Activated CD4-positive, alpha-beta T cell treated with anti-CD3 and anti-CD28 coated beads, Interleukin-2, Interleukin-6, amounts not matched to agents 100 ng/mL and 50 ng/mL, durations not matched to agents 16 hours and 8 hours (primary cell): ENCODE results near the gene SSR2.
"Not testable (repeated sequence)": the region's sequence is repeated elsewhere in the genome, so short reads cannot be mapped to it uniquely, and the experiment has no call there.

Experiments
- DNase-seq: peaks from one replicate; pipeline ENCODE4 v3.0.0-alpha.2; 2020

SSR2 gene

DNA sequence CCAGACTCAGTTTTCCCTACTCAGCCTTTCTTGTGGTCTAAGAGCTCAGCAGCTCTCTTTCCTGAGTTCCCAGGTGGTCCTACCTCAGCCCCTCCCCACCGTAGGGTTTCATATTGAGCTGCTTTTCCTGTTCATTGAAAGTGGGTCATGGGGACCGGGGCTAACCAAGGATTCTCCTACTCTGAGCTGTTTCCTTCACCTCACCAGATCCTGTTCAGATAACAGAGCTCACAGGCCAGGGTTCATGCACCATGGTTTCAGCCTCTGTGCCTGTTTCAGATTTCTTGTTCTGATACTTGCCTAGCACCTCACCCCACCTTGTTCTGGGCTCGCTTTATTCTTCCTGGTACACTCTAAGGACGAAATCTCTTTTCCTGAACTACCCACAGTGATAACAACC, 24.3 kb upstream of the SSR2 start:
- DNase-seq: peak; percentile 54

DNA sequence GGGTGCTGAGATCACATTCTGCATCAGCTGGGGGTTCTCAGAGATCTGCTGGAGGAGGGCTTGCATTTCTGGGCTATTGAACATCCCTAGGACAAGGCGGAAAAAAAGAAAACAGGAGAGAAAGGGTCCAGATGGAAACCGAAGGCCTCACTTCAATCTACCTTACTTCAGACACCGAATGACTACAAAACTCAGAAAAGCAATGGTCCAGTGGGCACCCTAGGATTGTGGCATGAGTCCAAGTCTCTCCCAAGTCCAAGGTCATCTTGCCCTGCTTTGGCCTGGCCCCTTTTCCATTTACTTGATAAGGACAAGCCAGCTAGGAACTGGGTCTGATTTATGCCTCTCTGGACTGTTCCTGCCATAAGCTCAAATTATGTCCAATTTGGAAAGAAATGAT, 22.1 kb upstream of the SSR2 start:
- no peak for DNase-seq

DNA sequence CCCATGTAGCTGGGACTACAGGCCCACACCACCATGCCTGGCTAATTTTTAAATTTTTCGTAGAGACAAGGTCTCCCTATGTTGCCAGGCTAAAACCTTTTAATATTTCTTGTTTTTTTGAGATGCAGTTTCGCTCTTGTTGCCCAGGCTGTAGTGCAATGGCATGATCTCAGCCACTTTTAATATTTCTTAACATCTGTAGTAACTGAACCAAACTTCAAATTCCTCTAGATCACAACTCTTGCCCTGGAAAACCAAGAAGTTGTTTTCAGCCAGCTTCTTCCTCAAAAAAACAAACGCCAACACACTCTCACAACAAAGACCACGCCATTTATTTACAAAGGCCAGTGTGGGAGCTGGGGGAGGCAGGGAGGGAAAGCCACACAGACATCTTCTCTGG, 14.2 kb upstream of the SSR2 start:
- not testable (repeated sequence) for DNase-seq

DNA sequence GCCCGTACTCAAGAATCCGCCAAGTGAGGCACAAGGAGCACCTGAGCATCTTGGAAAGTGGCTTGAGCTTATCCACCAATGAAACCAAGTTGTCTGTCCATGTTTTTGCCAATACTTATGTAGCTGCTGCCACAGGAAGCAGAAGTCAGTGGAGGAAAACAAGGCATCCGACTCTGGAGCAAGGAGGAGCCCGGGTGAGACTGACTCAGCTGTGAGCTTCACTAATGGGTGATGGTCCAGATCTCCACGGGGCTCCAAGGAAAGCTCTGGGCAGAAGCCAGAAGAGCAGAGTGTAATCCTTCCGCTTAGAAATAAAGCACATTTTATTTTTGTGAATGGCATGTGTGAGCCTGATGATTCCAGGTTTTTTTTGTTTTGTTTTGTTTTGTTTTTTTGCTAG, 12.3 kb upstream of the SSR2 start:
- DNase-seq: no peak

DNA sequence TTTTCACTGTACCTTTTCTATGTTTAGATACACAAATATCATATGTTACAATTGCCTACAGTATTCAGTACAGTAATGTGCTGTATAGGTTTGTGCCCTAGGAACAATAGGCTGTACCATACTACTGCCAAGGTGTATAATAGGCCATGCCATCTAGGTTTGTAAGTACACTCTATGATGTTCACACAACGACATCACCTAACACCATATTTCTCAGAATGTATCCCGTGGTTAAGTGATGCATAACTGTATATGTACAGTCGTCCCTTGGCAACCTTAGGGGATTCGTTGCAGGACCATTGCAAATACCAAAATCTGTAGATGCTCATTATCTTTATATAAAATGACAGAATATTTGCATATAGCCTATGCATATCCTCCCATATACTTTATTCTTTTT, 5.8 kb upstream of the SSR2 start:
- peak; percentile 16 for DNase-seq

DNA sequence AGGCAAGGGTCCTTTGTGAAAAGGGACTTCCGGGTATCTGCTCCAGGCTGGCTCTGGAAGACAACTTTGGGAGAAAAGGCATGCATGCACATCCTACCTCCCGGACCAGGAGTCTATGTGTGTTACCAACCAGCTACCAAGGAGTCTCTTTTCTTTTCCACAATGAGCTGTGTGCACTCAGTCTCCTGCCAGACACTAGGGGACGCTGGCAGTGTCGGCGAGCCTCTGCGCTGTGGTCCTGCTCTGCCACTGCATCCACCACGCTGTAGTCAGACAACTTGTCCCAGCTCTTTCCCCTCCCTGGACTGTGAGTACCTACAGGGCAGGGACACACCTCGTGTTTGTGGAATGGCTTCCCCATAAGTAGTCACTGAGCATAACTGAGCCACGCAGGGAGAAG, 5.1 kb upstream of the SSR2 start:
- peak; percentile 35 for DNase-seq

DNA sequence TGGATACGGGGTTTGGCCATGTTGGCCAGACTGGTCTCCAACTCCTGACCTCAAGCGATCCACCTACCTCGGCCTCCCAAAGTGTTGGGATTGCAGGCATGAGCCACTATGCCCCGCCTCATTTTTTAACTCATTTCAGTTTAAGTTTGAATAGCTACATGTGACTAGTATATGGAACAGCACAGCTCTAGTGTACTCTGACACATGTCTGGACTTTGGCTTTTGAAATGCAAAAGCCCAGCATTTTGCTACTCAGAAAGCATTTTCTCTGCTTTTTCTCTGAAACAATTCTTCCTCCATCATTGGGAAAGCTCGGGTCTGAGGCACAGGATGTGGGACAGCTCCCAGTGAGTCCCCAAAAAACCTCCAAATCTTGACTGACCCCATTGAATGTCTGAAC, 4.0 kb upstream of the SSR2 start:
- no peak for DNase-seq

DNA sequence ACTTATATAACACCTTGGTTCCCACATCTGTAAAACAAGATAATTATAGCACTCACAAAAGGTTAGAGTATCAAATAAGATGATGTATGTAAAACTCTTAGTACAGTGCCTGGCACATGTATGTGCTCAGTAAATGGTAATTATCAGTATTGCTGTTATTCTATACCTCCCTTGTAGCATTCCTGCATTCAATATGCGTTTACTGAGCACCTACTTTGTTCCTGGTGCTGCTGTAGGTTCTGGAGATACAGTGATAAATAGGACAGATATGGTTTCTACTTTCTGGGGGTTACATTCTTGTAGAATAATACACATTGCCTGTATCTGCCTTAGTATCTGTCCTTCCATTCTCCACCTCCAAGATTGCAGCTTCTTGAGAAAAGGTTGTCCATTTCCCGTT, 1.2 kb upstream of the SSR2 start:
- no peak for DNase-seq

DNA sequence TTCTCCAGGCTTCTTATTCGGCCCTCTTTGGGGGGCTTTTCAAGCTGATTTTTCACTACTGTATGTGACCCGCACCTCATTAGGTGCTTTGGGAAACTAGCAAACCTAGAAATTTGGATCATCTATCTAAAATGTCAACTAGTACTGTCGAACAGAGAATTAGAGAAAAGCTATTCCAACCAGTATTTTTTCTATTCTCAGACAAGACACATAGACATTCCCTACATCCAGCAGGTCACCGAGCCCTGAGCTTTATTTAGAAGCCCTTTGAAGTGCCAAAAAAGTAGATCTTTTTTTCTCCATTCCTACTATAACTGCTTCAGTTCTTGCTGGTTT, 310 bp upstream of the SSR2 start:
- no peak for DNase-seq

DNA sequence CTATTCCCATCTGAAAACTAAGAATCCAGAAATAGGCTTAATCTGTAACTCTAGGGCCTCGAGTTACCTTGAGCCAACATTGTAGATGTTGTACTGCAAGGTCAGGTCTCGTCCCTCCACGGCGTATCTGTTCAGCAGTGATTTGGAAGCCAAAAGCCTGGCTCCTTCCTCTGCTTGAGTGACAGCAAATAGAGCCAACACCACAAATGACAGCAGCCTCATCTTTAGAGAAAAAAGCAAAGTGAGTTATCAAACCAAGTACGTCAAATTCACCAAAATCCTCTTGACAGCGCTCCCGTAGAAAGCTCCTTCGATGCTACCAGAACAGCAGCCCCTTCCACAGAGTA, 832 bp downstream of the SSR2 start:
- DNase-seq: no peak

DNA sequence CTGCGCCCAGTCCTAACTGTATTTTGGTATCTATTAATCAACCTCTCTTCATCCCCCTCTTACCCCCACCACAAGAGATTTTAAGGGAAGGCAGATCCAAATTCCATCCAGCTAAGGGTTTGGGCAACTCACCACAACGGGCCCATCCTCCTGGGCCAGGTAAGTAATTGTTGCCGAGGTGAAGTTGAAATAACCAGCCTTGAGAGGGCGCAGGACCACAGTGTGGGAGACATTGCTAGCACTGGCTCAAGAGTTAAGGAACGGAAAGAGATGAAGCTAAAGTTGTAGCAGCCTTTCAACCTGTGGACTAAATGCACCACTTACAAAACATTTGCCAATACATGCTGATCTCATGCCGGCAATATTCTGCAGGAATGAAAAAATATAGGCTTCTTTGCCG, 5.9 kb downstream of the SSR2 start:
- DNase-seq: no peak

DNA sequence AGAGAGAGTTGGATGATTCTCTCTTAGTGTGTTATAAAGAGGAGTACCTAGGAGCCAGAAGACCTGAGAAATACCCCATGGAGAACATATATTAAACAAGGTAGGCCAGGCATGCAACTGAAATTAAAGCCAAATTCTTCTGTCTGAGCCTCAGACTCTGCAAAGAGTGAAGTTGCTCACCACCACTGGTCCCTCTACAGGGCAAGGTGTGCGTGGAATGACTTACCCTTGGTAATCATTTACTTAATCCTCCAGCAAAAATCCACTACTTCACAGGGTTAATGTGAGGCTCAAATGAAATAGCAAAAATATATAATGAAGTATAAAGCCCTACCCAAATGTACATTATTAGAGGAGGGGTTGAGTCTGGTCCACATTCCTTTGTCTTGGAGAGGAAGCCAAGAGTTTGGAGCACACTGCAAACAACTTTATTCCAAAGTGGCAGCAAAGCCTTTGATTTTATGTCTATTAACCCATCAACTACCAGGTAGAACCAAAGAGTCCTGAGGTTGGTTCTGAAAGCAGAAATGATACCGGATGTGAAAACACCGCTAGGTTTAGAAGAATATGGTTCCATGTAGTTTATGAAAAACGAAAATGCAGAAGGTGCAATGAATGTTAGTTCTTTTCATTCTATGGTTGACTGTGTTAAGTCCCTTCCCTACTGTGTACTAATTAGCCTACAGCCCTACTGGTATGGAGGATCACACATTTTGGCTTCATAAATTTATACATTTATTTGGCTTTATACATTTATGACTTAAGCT, 8.5 kb downstream of the SSR2 start:
- DNase-seq: no peak

DNA sequence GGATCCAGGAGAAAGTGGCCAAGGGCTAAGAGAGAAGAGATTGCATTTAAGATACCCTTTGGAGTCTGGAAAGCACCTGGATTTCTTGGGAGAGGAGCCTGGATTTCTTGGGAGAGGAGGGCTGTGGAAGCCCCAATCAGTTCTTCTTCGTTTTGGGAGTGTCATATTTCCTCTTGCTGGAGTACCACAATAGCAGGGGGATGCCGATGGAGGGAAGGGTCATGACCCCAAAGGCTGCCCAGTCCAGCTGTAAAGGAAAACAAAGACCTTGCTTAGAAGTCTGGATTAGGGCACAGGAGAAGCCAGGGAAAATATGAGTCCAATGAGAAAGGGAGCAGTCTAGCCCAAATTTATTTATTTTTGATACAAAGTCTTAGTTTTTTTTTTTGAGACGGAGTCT, 11.3 kb downstream of the SSR2 start:
- no peak for DNase-seq

DNA sequence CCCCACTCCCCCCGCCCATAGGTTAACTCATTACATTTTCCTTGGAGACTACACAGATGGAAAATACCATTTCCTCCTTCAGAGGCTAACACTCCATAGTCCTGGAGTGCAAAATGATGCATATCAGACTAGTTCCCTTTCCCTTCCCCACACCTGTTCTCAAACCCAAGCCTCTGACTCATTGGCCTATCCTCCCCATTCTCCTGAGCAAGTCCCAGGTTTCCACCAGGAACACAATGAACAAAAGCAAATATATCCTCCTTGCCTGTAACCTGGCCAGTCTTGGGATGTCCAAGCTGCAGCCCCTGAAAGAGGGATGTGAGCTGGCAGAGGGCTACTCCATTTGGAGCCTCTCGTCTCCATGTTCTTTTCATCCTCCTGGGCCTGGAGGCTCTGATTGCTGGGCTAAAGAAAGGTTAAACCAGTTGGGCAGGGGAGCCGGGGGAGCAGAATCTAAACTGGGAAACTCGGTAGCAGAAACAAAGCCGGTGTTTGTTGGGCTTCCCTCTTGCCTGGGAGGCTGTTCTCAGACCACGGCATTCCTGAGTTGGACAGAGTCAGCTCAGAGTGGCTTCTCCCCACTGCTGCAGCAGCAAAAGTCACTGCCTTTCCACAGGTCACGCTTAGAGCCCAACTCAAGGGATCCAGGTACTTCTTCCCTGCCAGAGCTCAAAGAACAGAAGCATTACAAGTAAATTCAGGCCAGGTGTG, 13.9 kb downstream of the SSR2 start:
- DNase-seq: no peak

DNA sequence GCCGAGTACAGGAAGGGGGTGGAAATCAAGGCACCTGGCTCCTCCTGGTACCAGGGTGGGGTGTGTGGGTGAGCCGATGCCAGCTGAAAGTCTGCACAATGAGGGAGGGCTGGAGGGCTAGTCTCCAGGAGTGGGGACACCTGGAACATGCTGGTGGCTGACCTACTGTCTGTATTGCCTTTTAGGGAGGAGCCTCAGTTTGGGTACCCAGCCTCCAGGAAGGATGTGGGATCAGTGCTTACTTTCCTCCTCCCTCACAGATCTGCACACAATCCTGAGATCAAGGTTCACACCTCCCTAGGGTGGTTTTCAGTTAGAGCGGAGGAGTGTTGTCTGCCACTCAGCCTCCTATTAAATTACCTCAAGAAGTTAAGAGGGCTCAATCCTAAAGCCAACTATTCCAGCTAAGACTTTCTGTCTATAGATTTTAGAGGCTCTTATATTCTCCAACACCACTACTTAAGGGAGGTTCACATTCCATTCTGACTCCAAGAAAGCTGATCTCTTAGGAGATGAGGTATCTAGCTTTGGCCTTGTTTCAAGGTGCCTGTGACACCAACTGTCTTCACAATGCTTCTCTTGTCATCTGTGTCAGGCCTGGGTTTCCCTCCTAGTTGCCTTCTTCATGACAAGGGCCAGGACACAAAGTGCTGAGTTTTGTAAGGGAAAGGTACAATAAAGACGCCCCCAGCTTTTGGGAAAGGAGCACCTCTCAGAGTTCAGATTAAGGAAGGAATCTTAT, 15.7 kb downstream of the SSR2 start:
- DNase-seq: peak; percentile 69

DNA sequence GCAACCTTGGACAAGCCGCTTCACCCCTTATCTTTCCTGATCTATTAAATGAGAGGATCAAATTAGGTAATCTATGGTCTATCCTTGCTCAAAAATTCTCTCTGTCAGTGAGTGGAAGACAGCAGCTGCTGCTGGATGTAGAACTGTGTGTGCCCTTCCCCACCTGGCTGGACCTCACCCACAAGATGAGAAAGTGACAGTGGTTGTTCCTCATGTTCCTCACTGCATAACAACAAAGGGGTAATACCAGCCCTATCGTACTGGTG, 16.9 kb downstream of the SSR2 start:
- DNase-seq: no peak

DNA sequence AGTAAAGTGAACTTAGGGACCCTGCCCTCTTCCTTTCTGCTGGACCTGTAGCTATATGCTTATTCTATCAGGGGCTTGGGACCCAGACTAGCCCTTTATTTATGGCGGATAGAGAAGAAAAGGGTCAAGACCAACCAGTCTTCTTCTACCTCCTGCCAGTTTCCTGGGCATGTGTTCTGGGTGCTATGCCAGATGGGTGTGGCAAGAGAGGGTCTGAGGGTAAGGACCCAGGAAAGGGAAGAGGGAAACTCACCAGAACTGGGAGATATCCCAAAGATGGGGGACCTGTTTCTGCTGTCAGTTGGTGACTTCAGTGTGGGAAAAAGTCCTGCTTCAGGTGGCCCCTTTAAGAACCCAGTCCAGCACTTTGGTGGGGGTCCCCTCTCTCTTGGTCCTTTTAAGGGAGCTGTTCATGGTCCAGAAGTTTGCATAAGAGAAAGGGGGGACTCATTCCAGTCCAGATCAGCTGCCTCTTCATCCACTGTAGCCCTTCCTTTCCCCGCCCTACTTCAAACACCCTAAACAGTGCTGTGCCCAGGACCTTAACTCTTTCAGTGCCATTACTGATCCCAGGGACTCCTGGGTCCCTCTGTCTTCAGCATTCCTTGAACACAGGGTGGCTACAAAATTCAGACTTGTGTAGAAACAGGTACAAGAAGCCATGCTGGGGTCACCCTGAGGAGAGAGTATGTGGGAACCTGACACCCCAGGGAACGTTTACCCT, 18.4 kb downstream of the SSR2 start:
- DNase-seq: no peak

DNA sequence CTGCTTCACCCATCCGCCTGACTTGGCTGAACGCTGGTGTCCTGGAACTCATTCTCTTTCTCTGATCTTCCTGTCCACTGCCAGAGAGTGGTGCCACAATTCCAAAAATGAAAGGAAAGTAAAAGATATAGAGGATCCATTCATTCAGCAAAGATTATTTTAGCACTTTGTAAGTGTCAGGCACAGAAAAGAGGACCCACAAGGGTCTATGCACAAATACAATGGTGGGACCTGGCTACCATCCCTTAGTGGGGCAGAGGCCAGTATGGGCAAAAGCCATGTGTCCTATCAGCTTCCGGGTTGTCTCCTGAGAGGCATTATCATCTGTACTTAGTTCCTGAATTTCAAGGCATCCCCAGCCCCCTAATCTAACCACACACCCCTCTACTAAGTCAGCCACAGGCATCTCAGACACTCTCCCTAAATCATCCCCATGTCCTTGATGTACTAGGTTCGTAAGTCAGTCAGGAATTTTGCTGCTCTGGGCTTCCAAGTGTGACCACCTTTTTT, 19.0 kb downstream of the SSR2 start:
- no peak for DNase-seq

DNA sequence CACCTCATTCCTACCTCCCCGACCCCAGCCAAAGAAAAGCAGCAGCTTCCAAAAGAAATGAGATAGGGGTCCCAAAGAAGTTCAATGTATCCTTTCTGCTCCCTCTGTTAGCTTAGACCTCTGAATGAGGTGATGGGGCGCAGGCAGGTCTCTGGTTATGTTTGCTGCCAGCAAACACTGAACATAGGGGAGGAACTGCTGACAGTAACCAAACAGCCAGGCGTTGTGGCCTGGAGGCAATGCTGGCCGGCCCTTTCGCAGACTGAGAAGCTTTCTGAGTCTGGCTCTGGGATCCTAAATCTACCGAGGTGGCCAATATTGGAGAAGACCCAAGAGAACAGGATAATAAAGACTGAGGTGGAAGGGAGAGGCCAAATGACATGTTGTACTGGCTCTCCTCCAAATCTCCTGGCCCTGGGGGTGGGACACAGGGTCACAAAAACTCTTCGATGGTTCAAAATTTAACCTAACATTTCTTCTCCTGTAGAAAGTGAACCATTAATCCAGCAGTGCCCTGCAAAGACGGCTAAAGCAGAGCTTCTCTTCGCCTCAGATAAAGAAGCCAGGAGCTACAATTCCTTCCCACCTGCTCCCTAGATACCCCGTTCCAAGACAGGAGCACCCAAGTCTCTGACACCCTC, 19.6 kb downstream of the SSR2 start:
- DNase-seq: no peak

DNA sequence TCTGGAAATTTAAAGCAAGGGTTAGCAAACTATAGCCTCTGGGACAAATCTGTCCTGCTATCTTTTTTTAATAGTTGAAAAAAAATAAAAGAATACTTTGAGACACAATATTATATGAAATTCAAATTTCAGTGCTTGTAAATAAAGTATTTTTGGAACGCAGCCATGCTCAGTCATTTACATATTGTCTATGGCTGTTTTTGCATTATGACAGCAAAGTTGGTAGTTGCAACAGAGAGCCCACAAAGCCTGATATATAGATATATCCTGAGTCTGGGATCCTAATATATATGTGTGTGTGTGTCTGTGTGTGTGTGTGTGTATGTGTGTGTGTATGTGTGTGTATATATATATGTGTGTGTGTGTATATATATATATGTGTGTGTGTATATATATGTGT, 20.8 kb downstream of the SSR2 start:
- DNase-seq: no peak

DNA sequence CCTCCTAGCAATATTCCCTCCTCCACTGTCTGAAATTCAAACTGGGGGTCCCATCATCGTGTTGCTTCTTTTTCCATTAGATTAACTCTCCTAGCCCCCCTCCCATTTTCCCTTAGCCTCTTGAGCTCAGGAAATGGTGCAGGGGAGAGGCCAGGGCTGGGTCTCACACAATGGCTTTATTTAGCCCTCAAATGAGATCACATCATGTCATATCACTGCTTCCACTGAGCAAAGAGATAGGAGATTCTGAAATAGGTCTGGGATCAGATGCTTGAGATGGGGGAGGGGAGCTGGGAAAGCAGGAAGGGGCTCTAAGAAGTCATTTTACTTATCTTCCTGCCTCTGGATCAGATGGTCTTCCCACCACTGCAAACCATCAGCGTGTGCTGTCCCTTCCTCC, 24.6 kb downstream of the SSR2 start:
- DNase-seq: no peak

DNA sequence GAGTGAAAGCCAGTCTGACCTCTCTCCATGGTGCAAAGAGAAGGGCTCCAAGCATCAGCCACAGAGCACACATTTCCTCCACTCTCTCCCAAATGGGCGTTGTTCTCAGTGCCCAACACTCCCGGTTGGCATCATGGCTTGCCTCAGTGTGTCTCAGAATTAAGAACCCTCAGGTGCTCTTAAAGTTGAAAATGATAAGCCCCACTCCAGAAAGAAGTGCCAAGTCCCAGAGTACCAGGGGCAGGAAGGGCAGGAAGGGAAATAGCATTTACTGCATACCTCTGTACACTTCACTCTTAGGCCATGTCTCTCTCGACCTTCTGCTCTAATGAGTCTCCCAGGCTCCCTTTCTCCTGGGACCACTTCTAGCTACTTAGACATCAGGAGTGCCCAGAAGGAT, 27.2 kb downstream of the SSR2 start:
- no peak for DNase-seq
